ENCODE data around the gene SV2B. TPM values are rescaled to one million over a fixed set of nuclear protein-coding genes. Genes with fewer than 3 reads are reported as not detected.

The SV2B gene
- total RNA-seq, 4 donors from 2014 or later, result 1.4 to 6.4 (median 2.2) TPM

DNA sequence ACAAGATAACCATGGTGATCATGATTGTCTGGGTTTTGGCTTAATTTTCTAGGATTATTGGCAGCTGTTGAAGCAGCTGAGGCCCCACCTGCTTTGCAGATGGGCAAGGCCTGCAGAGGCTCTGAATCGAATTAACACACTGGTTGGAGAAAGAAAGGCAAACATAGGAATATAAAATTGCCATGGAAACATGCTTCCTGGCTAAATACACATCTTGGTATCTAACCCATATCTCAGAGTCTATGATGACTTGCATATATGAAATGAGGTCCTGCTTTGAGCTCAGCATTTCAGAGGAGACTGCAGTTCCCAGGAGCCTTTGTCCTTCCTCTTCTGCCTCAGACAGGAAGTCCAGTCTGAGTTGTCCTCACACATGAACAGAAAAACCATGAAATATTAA lies 24.3 kb upstream of the SV2B start:
- no peak for TF ChIP-seq CTCF (IDR thresholded peaks at IDR 0.05; ENCODE audit: low read depth)

GRCh38 chr15:91077029-91077428 lies 23.0 kb upstream of the SV2B start:
- TF ChIP-seq CTCF (IDR thresholded peaks at IDR 0.05; ENCODE audit: low read depth), result no peak

GRCh38 chr15:91098451-91098850 lies 1.6 kb upstream of the SV2B start:
- TF ChIP-seq CTCF (IDR thresholded peaks at IDR 0.05; ENCODE audit: low read depth), result no peak

DNA sequence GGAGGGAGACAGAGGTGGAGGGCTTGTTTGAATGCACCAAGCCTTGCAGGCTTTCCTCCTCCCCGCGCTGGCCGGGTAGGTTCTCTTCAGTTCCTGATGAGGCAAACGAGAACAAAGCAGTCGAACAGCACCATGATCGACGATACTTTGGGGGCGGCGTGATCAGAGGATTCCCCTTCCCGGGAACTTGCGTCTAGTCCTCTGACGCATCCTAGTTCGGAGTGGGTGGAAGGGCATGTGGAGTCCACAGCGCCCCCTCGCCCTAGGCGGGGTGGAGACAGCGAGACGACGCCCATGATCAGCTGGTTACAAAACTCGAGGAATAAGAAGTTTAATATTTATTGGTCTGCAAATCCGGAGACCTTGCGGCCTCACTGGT lies 452 bp upstream of the SV2B start:
- no peak for TF ChIP-seq CTCF (IDR thresholded peaks at IDR 0.05; ENCODE audit: low read depth)

- TF ChIP-seq CTCF (IDR thresholded peaks at IDR 0.05; ENCODE audit: low read depth), result no peak
These were observed 954 bp downstream of the SV2B start for GRCh38 chr15:91100814-91101607.

DNA sequence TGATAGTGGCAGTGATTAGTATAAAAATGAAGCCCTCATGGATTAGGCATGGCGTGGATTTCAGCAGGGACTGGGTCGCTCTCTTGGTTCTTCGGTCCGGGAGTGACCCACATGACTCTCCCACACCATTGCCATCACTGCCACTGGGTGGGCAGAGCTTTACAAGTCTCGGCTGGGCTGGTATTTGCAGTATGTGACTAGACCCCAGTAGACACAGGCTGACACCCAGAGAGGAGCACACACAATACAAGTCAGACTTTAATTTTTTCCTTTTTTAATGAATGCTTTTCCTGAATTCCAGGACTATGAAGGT lies 1.5 kb downstream of the SV2B start:
- no peak for TF ChIP-seq CTCF (IDR thresholded peaks at IDR 0.05; ENCODE audit: low read depth)

GRCh38 chr15:91102546-91103330 lies 2.7 kb downstream of the SV2B start:
- no peak for TF ChIP-seq CTCF (IDR thresholded peaks at IDR 0.05; ENCODE audit: low read depth)

Measured in subcutaneous adipose tissue (tissue), 4 donors.